NOMO-1 treated with DMSO at 0.1 percent for 48 hours (cell line): ENCODE measurements around the gene TRIM66.

Source experiments
- DNase-seq: peaks from one replicate; lab custom pipeline; 2025; ENCODE audit not compliant: unreplicated experiment; lab: John Stamatoyannopoulos, UW

Gene TRIM66, protein sequence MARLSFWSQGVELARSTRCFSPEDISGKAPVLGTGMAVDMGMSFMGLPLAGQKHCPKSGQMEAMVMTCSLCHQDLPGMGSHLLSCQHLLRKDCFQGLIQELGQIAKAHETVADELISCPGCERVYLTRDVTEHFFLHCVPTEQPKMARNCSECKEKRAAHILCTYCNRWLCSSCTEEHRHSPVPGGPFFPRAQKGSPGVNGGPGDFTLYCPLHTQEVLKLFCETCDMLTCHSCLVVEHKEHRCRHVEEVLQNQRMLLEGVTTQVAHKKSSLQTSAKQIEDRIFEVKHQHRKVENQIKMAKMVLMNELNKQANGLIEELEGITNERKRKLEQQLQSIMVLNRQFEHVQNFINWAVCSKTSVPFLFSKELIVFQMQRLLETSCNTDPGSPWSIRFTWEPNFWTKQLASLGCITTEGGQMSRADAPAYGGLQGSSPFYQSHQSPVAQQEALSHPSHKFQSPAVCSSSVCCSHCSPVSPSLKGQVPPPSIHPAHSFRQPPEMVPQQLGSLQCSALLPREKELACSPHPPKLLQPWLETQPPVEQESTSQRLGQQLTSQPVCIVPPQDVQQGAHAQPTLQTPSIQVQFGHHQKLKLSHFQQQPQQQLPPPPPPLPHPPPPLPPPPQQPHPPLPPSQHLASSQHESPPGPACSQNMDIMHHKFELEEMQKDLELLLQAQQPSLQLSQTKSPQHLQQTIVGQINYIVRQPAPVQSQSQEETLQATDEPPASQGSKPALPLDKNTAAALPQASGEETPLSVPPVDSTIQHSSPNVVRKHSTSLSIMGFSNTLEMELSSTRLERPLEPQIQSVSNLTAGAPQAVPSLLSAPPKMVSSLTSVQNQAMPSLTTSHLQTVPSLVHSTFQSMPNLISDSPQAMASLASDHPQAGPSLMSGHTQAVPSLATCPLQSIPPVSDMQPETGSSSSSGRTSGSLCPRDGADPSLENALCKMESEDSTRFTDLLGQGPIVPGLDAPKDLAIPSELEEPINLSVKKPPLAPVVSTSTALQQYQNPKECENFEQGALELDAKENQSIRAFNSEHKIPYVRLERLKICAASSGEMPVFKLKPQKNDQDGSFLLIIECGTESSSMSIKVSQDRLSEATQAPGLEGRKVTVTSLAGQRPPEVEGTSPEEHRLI (N-terminal part only)

DNA sequence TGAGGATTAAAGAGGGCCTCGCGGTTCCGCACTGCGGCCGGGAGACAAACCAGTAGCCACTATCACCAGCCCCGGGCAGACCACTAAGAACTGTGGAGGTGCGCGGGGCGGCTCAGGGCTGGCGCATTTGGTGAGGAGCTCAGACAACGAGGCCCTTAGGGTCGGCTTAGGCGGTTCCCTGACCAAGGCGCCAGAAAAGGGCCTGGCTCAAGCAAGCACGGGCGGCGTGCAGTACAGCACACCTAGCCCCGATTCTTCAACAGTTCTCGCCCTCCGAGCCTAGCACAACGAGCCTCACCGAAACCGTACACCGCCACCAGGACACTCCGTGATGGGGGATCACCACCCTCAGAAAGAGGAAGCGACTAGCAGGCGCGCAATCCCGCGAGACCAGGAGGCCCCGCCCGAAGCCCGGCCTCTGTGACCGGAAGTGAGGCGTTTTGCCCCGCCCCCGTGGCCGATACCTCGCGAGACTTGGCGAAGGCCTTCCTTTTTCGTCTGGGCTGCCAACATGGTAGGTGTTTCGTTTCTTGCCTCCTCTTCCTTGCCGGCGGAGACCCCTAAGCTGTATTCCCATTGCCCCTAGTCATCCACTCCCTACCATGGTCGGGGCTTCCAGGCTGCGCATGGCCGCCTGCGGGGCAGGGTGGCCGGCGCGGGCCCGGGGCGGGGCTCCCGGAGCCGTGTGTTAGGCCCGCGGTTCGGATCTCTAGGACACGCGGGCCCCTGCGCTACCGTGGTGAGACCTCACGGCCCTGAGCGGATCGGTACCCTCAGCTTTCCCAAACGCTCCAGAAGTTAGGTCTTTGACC is at the start of gene TRIM66, which contains the start of gene RPL27A:
TRIM66 (minus strand) TSS at position 363 of the 812 bp plus-strand sequence. CDS start 10,391 bp downstream, outside the sequence.
RPL27A (plus strand) TSS at position 490 of the 812 bp plus-strand sequence; CDS start at position 512, 22 bp downstream.
- DNase-seq: peak; percentile 87

DNA sequence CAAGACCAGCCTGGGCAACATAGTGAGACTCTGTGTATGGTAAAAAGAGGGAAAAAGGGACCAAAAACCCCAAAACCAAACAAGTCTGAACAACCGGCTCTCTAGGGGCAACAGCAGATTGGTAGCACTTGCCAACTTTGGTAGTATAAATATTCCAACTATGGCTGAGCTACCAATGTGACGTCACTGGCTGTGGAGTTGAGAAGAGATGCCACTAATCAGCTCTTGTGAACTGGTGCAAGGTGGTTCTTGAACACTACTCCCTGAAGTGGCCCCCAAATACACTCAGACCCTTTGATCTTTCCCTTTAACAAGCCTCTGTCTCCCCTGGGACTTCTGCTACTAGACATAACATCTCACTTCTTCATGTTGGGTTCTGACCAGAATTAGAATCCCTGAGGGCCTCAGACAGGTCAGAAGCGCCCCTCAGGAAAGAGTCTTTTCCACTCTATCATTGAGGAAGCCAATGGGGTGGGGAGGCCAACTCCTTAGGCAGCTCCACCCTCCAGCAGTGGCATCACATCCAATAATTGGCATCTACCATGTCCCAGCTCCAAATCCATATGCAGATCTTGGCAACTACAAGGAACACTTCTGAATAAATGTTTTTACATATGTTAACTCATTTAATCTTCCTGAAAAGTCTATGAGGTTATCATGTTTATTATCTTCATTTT is 49.3 kb upstream of the TRIM66 start:
- no peak for DNase-seq

DNA sequence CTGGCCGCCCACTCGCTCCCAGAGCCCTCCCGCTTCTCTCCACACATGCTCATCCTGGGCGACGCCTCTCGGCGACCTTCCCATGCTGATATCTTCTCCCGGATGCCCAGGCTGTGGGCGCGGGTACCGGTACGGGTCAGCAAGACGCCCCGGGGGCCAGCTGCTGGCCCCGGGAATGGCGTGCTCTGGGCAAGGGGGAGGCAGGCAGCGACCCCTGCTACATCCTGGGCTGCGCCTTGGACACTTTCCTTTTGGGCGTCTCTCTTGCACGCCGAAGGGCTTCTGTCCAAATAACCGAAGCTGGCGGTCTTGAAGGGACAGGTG is 48.2 kb upstream of the TRIM66 start:
- no peak for DNase-seq

DNA sequence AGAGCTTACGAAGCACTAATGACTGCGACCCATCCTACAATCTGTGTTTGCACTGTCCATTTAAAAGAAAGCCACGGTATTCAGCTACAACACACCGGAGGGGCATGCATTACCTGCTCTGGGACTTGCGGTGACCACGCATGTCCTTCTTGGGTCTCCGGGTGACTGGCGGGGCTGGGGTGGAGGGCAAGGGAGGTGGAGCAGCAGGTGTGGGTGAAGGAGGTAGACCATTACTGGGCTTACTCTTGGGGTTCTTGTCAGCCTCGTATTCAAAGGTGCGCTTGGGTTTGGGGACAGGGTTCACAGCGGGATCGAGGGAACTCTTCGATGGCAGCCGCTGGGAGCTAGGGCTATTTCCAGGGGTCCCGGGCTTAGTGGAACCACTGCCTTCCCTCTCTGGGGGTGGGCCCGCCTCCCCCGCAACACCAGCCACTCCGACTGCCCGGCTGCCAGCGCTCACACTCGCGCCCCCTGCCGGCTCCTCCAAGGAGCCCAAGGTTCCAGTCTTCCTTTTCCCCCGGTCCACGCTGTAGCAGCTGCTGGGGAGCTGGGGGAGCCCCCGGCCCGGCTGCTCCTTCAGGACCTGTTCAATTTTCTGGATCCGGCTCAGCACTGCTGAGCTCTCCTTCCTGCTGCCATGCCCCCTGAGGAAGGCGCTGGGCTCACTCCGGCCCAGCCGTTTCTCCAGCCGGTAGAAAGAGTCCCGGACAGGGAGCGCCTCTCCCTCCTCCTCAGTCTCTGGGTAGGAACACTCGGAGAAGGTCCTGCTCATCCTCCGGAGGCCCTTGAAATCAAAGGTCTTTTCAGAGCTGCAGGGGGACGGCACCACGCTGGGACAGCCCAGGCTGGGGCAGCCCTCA is 47.6 kb upstream of the TRIM66 start:
- no peak for DNase-seq

DNA sequence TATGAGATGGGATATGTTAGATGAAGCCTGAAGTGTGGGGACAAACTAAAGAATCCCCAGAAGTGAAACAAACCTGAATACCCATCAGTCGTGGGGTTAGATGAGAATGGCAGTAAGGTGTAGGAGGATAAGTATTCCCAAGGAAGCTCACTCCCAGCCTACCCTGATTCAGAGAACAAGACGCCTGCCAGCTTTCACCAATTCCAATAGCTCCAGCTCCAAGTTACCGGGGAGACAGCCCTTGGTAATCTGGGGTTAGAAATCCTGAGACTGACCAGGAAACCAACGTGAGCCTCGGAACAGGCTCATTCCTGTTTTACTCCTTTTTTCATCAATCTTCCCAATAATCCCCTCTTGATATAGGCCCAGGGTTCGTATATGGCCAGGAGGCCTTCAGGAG is 46.6 kb upstream of the TRIM66 start:
- DNase-seq: no peak

DNA sequence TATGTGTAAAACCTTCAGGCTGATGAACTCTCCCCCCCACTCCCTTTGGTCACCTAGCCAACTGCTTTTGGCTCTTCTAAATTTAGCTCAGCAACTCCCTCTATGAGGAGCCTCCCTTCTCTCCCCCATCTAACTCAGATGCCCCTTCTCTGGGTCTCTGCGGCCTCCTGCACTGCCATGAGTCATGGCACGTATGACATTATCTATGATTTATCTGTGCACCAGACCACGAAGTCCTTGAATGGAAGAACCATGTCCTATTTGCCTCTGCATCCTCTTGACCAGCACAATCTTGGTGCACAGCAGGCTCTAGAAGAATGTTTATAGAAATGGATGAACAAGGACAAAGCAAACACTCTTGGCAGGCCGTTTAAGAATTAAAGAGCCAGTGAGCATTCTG is 46.1 kb upstream of the TRIM66 start:
- peak; percentile 19 for DNase-seq

DNA sequence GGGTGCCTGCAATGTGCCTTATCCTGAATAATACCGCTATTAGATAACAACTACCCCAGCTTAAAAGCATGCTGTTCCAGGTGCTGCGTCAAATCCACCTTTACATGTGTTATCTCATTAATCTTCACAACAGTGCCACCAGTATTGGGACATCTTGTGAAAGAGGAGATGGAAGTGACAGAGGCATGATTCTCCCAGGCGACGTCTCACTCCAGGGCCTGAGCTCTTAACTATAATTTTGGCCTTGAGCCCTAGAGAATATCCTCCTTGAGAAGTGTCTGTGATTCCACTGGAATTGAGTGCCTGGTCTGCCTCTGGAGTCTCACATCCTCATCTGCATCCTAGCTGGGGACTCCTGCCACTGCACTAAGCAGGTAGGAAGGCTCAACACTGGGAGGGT is 43.9 kb upstream of the TRIM66 start:
- no peak for DNase-seq

DNA sequence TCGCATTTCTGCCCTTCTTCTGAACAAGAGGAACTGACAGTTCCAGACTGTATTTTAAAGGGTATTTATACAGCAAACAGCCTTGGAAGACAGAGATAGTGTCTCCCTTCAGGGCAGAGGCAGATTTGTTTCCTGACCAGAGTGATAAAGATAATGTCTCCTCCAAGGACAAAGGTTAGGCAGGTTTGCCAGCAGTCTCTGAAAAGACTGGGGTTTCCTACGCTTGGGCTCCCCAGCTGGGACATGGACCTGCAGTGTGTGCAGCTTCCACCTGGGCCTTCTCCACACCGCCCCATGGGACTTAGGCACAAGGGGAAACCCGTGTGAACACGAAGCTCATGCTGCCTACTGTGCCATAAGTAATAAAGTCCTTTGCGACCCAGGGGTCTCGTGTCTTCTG is 42.2 kb upstream of the TRIM66 start:
- DNase-seq: no peak

DNA sequence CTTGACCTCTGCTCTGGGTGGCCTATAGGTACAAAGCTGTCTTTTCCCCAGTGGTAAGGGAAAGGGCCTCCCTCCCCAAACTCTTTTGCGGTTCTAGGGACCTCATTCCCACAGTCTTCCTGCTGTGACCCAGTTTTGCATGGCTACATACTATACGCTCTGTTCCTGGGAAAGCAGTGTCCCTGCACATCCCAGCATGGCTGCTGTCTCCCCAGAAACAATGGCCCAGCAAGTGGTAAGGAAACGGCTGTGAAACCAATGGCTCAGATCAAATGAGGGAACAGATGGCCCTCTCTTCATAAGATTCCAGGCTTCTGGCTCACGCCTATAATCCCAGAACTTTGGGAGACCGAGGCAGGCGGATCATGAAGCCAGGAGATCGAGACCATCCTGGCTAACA is 41.2 kb upstream of the TRIM66 start:
- DNase-seq: no peak

DNA sequence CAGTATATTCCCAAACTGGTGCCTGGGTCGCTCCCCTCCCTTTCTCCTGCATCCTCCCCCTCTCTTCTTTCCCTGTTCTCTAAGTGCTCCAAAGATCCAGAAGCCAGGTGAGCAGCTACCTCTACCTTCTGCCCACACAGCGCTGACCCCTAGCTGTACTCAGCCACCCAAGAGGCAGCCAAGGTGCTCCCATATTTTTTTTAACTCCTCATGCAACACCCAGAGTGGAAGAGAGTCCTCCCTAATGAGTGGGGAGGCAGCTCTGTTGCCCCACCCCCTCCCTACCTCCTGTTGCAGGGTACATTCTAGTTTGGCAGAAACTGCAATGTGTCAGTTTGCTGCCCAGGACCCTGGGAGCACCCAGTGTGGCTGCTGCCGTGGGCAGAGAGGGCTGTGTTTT is 40.3 kb upstream of the TRIM66 start:
- DNase-seq: no peak

DNA sequence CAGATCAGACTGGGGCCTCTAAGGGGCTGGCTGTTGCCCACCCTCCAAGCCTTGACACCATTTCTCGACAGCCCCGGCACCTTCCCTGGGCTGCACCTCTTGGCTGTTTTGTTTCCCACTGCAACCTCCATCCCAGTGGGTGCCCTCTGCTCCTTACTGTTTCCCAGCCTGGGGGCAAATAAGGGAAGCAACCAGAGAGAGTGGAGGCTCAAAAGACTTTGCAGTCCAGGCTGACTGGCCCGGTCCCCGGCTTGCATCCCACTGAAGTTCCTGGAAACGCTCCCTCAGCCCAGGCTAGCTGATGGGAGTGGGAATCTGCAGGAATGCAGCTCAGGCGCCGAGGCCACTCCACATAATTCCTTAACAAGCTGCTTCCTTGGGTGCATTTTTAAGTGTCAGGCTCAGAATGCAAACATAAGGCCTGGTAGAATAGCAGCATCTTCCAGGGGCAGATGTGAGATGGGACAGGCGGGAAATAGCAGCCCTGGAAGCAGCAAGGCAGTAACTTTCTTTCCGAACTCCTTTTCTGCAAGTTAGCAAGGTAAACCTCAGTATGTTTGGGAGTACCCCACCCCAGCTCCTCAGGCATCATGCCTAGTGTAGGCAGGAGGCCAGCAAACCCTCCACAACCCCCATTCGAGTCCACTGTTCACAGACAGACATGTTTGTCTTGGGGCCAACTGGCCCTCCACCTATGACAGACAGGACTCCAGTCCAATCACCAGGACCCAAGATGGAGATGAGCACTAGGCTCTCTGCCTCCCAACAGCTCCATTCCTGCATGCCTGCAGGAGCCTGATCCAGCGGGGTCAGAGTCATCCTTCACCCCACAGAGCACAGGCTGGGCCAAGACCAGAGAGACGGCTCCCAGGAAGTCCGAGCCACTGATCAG is 39.4 kb upstream of the TRIM66 start:
- DNase-seq: no peak

DNA sequence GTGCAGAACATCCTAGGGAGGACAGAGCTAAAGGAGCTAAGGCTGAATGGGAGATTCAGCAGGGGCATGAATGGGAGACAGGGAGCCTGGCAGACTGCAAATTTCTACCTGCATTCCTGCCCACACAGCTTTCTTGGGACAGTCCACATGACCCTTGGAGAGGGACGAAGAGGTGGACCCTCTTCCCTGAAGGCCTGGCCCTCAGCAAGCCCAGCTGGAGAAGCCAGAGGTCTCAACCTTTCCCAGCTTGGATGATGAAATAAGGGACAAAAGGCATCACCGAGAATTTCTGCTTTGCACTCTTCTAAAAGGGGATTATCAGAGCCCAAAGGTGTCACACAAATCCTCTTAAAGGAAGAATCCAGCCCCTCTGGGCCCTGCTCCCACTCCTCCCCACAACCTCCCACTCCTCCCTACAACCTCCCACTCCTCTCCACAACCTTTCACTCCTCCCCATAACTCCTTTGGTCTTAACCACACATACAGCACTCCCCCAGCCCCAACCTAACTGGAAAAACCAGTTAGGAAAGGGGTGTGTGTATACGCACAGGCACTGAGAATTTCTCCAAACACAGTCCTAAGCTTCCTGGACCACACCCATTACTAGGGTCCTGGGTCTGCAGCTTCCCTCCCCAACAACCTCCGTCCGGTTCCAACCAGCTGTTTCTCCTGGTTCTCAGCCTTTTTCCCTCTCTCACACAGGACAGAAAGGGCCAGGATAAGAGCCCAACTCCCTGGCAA is 38.6 kb upstream of the TRIM66 start:
- no peak for DNase-seq

DNA sequence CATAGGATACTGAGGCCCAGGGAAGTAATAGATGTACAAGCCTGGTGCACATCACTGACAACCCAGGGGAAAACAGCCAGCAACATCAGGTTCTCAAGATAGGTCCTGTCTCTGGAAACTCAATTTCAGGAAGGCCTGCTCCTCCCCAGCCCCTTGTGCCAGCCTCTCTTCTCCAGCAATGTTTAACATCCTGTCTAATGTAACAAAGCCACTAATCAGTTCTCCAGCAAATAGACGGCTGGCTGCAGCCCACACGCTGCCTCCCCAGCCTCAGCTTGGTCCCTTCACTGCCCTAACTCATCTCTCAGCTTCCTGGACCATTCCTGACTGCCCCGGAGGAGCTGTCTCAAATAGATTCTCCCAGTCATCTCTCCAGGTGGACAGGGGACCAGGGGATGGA is 37.9 kb upstream of the TRIM66 start:
- no peak for DNase-seq

DNA sequence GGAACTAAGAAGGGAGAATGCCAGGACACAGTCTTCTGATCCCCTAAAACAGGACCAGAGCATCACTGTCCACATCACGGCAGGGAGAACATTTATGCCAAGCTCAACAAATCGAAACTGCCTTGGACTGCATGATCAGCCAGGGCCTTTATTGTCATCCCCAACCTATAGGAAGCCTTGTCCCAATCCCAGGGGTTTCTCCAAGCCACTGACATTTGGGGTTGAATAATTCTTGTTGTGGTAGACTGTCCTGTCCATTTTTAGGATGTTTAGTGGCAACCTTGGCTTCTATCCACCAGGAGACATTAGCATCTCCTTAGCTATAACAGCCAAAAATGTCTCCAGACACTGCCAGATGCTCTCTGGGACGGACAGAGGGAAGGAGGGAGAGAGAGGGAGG is 37.3 kb upstream of the TRIM66 start:
- no peak for DNase-seq

DNA sequence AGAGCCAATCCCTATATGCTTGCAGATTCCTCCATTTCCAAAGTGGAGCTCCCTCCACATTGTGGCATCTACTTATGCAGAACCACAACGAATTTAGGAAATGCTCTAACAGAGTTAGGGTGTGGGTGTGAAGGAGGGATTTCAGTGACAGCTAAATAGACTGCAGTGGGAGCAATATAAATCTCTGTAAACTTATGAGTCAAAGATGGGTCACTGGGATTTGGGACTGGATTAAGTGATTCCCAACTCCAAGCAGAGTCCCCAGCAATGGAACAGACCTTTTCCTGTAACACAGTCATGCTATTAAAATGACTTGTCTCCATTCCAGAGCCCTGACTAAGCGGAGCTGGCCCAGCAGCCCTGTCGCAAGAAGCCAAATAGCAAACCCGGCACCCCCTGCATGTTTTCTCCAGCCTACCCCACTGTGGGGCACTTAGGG is 36.8 kb upstream of the TRIM66 start:
- no peak for DNase-seq

DNA sequence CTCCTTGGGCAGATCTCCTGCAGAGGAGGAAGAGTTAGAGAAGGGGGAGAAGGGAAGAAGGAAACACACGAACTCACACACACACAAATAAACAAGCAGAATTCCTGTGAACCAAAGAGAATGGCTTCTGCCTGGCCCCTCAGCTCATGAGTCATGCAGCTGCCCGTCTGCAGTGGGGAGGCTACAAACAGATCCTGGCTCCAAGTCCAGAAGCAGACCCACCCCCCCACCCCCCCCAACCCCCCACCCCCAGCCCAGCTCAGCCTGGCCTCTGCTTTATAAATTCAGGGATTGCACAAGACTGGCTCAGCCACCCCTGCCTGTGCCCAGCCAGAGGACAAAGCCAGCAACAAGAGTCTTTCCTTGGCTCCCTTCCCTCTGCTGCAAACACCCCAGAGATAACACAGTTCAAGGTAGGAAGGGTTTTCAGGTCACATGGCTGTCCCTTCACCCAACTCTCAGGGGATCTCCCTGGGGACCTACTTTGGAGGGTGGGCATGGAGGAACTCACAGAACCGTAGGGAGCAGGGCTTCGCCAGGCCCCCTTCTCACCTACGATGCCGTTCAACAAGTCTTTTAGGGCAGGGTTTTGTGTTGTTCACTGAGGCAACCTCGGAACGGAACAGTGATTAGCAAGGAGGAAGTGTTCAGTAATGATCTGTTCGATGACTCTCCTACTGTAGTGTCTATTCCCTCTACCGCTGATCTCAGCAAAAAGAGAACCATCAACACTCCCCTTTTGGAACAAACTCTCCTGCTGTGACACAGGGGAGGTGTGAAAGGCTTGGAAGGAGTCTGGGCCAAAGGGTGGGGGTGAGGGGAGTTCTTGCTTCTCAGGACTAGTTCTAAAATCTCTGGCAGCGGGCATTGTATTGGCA is 35.6 kb upstream of the TRIM66 start:
- peak; percentile 72 for DNase-seq

DNA sequence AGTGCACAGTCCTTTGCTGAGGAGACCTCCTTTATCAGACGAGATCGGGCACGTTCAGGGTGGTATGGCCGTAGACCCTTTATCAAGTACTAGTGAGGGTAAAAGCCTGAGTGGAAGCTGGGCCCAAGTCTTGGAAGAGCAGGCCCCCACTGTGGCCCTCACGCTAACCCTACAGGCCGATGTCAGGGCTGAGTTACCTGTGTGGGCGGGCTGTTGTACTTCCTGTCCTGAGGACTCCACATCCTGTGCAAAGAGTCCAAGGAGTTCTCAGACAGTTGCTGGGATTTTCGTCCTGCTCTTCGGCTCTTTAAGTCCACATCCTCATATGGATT is 35.0 kb upstream of the TRIM66 start:
- no peak for DNase-seq
